ENCODE results near the gene KLHDC8A. TPM values are rescaled to one million over a fixed set of nuclear protein-coding genes. Genes with fewer than 3 reads are reported as not detected.

Gene KLHDC8A
- total and polyA plus RNA-seq, 2 of the 13 experiments (the other 11 are each of a cell fraction or from before 2014, with no cell fraction given): not detected

DNA sequence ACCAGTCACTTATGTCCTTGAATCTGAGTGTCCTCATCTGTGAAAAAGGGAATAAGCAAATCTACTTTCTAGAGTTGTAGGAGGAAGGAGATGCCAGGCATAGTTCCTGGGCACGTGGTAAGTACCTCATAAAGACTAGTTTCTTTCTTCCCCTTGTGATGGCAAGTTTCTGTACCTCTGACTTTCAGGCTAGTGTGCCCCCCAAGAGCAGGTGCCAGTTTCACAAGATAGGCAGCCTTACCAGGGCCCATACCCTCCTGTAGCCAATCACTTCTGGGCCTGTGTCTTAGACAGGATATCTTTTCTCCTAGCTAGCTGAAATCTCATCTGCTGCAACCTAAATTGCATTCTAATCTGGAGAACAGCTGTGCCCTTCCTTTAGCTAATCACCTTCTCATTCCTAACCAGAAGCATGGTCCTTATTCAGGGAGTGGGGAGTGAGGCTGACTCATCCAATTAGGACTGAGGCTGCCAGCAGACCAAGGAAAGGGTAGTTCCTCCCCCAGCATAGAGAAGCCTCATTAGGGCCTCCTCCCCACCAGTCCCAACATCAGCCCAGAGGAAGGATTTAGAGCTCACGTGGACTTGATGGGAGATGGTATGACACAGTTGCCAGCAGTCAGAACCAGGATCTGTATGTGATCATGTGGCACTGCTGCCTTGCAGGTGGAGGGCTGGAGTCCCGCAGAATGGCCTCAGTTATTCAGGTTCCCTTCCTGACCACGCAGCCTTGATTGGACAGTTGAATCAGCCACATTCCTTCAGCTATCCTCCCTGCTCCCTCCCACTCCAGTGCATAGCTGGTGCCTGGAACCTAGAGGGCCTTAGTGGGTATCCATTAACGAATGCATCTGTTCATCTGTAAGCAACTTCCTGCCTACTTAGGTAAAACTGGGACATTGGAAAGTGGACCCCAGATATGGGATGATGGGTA, 7.9 kb downstream of the KLHDC8A start:
- Histone ChIP-seq H3K36me3 (replicated peaks in 1 of 2; ENCODE audit: control insufficient read depth in 1 of 2, insufficient read depth in 2 of 2, low read length in 2 of 2) (no peaks in the 10 kb centered on the region), H3K9ac (ENCODE audit: insufficient read depth, low read depth, low read length) (no peak overlapping the region), H3K9me3 (ENCODE audit: low read length) (no peaks in the 10 kb centered on the region), H3K4me2 (ENCODE audit: low read depth, low read length) (no peak overlapping the region), H3K4me1 (ENCODE audit: insufficient read depth, low read length) (peaks cover 9% of the 10 kb centered on the region), H2AFZ (ENCODE audit: low read length) (no peak overlapping the region), H3K27ac (ENCODE audit: extremely low read length, insufficient read depth, low read length) (no peak overlapping the region), H3K4me3 (replicated peaks in 1 of 3; ENCODE audit: insufficient read depth in 1 of 3, low read depth in 2 of 3, low read length in 3 of 3) (no peak overlapping the region), H3K27me3 (ENCODE audit: control insufficient read depth in 1 of 2, insufficient read depth in 2 of 2, low read length in 2 of 2) (peaks cover 19 to 82% of the 10 kb centered on the region in 2 experiments), H4K20me1 (ENCODE audit: insufficient read depth, low read length) (no peaks in the 10 kb centered on the region), H3K79me2 (ENCODE audit: insufficient read depth, low read length) (no peaks in the 10 kb centered on the region)
- BruUV-seq (replicated peaks): no TSS peak
- POLR2A ChIA-PET: no interaction called here
- ATAC-seq (no peak), DNase-seq (ENCODE audit: low spot score) (no peak), FAIRE-seq (no peak)
- WGBS (ENCODE audit: low lambda C conversion rate): 0% methylated on average over 2 of the region's 5 CpGs
- in situ Hi-C loops (cut with HindIII; ENCODE audit: extremely low pct_ligation_motif_present, low pct_unique_long_range_greater_than_20kb): no loop called here
- CTCF ChIA-PET (ENCODE audit: low intra/inter-chr PET ratio, low total read pairs): no interaction called here
- intact Hi-C loops (cut with micrococcal nuclease; ENCODE audit: unreplicated experiment): no loop called here
- no peak for TF ChIP-seq ZNF460 (CRISPR knock-in tag; IDR thresholded peaks at IDR 0.05; ENCODE audit: borderline replicate concordance)
- TF ChIP-seq MEIS1 (CRISPR knock-in tag; IDR thresholded peaks at IDR 0.05; ENCODE audit: borderline replicate concordance): no peak
- TF ChIP-seq FOXP1 (IDR thresholded peaks at IDR 0.05): no peak
- no peak for TF ChIP-seq FOXP1 (CRISPR knock-in tag; IDR thresholded peaks at IDR 0.05)
- TF ChIP-seq ARNT (IDR thresholded peaks at IDR 0.05): no peak
- TF ChIP-seq JARID2 (CRISPR knock-in tag; IDR thresholded peaks at IDR 0.05; ENCODE audit: insufficient replicate concordance): no peak
- no peak for TF ChIP-seq CHD2 (IDR thresholded peaks at IDR 0.05; ENCODE audit: low read depth, low read length)
- TF ChIP-seq ZBTB10 (CRISPR knock-in tag; IDR thresholded peaks at IDR 0.05; ENCODE audit: borderline replicate concordance): no peak
- TF ChIP-seq PRPF4 (IDR thresholded peaks at IDR 0.05; ENCODE audit: low read depth, low read length, poor library complexity, severe bottlenecking): no peak
- TF ChIP-seq TRIM22 (IDR thresholded peaks at IDR 0.05): no peak
- TF ChIP-seq YY1 (IDR thresholded peaks at IDR 0.05; ENCODE audit: insufficient read depth, insufficient replicate concordance, low read depth, low read length): no peak
- TF ChIP-seq ZNF850 (CRISPR knock-in tag; conservative IDR thresholded peaks at IDR 0.05): no peak
- TF ChIP-seq IRX3 (CRISPR knock-in tag; IDR thresholded peaks at IDR 0.05; ENCODE audit: borderline replicate concordance, low read depth): no peak
- TF ChIP-seq SRSF9 (IDR thresholded peaks at IDR 0.05; ENCODE audit: borderline replicate concordance, insufficient read depth, low read depth, low read length, poor library complexity, severe bottlenecking): no peak
- no peak for TF ChIP-seq HMG20A (CRISPR knock-in tag; IDR thresholded peaks at IDR 0.05; ENCODE audit: borderline replicate concordance)
- TF ChIP-seq SNAI1 (CRISPR knock-in tag; IDR thresholded peaks at IDR 0.05; ENCODE audit: borderline replicate concordance): no peak
- no peak for TF ChIP-seq ZNF800 (CRISPR knock-in tag; IDR thresholded peaks at IDR 0.05)

All from HepG2 (cell line).